GM10248 (cell line): Measurements from ENCODE around the gene EXOC3.

Source experiments
- CTCF ChIA-PET: fragments of 300-600 bp; sonication (Branson Sonifier 250); formaldehyde crosslinking; extraction: SDS; loops from one replicate; lab custom pipeline; 2021; ENCODE audit warnings: antibody characterized with exemption; lab: Yijun Ruan, JAX
- POLR2A ChIA-PET: fragments of 350-650 bp; sonication (Branson Sonifier 250); formaldehyde crosslinking; extraction: SDS; loops from one replicate; lab custom pipeline; 2020; ENCODE audit warnings: antibody characterized with exemption; lab: Yijun Ruan, JAX
- DNase-seq: peaks from one replicate; pipeline ENCODE4 v3.0.0; 2012; ENCODE audit errors: extremely low spot score
- CTCF ChIP-seq: IDR thresholded peaks from 2 replicates; pipeline ENCODE4 v1.5.1; 2012; ENCODE audit warnings: mild to moderate bottlenecking, low read depth; ENCODE audit errors: extremely low read depth, missing control alignments, control extremely low read depth

EXOC3 gene

GRCh38 chr5:511476-511875 lies 68.5 kb downstream of the EXOC3 start:
- TF ChIP-seq CTCF, result no peak
- POLR2A ChIA-PET, result no interaction called here
- CTCF ChIA-PET, result interaction anchor here (0.9 kb wide), 1 partner anchor 141 kb away, joined by 3 read pairs; no protein-coding TSS in a partner anchor
- no peak for DNase-seq

- DNase-seq, result no peak
- CTCF ChIA-PET, result interaction anchor here (1.0 to 1.1 kb wide), 3 partner anchors 10 to 196 kb away, joined by 3 read pairs; no protein-coding TSS in a partner anchor
- POLR2A ChIA-PET, result no interaction called here
- TF ChIP-seq CTCF, result no peak
These were observed 70.5 kb downstream of the EXOC3 start for GRCh38 chr5:513216-514100.

GRCh38 chr5:514101-514485 lies 71.1 kb downstream of the EXOC3 start:
- POLR2A ChIA-PET, result no interaction called here
- TF ChIP-seq CTCF, result no peak
- no peak for DNase-seq
- CTCF ChIA-PET, result no interaction called here

GRCh38 chr5:514673-515072 lies 71.7 kb downstream of the EXOC3 start:
- TF ChIP-seq CTCF, result no peak
- CTCF ChIA-PET, result no interaction called here
- no peak for DNase-seq
- POLR2A ChIA-PET, result no interaction called here

GRCh38 chr5:515273-515836 lies 72.4 kb downstream of the EXOC3 start:
- TF ChIP-seq CTCF, result no peak
- ChIA-PET CTCF (no interaction called here), POLR2A (no interaction called here)
- no peak for DNase-seq

GRCh38 chr5:516338-516925 lies 73.5 kb downstream of the EXOC3 start:
- ChIA-PET CTCF (no interaction called here), POLR2A (no interaction called here)
- DNase-seq, result no peak
- no peak for TF ChIP-seq CTCF
